ENCODE measurements around the gene MRPS34.

Gene MRPS34

DNA sequence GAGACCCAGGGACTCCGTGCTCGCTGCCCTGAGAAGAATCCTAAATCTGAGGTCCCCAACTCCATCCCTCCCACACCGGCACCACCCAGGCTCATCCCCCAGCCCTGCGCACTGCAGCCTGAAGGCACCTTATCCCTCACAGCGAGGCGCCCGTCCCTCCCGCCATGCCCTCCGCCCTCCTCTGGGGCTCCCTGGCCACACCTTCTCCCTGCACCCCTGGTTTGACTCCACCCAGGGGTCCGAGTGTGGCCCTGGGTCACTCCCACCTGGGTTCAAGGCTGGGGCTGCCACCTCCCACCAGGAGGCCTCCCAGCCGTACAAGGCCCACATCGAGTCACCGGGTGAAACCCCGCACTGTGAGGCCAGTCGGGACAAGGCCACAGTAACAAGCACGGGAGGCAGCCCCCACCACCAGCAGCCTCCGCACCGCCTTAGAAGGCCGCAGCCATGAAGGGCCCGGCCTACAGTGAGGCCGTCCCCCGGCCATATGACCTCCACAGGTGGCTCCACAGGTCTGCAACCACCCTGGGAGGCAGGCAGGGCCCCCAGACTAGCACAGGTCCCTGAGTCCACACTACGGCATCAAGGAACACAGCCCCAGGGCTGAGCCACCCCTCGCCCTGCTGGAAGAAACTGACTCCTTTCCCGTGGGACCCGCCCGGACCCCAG, 45.4 kb upstream of the MRPS34 start:
- no peak overlapping the region for H3K27ac ChIP-seq
- TF ChIP-seq ZFX (IDR thresholded peaks at IDR 0.05) (no peak), CTCF (conservative IDR thresholded peaks at IDR 0.05) (no peak)

DNA sequence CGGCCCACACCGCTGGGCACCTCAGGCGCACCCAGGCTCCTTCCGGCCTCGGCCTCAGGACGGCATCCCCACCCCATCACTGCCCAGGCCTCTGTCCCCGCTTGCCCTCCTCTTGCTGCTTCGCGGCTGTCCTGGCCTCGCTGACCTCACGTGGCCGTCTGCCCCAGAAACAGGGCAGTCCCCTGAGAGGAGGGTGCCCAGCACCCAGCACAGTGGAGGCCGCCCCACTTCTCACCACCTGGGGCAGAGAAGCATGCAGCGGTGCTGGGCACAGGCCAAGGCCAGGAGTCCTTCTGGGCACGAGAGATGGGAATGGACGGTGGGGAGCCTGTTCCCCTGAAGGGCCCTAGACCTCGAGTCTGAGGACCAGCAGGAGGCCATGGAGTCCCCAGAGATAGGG, 44.8 kb upstream of the MRPS34 start:
- TF ChIP-seq ZFX (IDR thresholded peaks at IDR 0.05) = no peak
- TF ChIP-seq CTCF (conservative IDR thresholded peaks at IDR 0.05) = no peak
- H3K27ac ChIP-seq = no peak overlapping the region

GRCh38 chr16:1817276-1817589, 44.3 kb upstream of the MRPS34 start:
- H3K27ac ChIP-seq = no peak overlapping the region
- TF ChIP-seq CTCF (conservative IDR thresholded peaks at IDR 0.05) = no peak
- no peak for TF ChIP-seq ZFX (IDR thresholded peaks at IDR 0.05)

DNA sequence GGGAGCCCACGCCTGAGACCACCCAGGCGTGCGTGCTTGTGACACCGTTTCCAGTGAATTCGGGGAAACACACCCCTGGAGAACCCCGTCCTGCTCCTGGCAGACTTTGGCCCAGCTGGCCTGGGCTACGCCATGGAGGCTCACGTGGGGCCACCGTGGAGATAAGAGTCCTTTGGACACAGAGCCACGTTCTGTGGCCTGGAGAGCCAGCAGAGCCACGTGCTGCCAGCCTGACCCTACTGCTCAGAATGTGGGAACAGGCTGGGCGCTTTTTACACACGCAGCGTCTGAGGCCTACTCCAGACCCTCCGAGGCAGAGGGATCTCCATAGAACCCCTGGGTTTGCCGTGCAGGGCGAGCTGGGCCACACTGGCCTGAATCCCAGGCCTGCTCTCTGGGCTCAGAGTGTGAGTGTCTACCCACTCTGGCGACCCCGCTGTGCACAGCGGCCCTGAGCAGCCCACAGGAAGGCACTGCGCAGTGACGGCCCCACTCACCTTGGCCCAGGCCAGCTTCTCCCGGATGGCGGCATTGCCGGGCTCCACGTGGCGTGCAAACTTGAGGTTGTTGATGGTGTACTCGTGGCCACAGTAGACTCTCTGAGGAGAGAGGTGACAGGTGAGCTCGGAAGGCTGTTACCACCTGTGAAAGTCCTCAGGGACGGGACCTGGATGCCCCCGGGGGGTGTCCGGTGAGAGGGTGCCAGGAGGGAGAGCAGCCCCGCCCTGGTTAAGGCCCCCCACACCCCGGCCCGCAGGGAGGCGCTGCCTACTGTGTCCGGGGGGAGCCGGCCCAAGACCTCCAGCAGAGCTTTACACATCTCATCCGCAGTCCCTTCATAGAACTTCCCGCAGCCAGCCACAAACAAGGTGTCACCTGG, 43.7 kb upstream of the MRPS34 start:
- no peak overlapping the region for H3K27ac ChIP-seq
- TF ChIP-seq CTCF (conservative IDR thresholded peaks at IDR 0.05) (no peak), ZFX (IDR thresholded peaks at IDR 0.05) (no peak)

DNA sequence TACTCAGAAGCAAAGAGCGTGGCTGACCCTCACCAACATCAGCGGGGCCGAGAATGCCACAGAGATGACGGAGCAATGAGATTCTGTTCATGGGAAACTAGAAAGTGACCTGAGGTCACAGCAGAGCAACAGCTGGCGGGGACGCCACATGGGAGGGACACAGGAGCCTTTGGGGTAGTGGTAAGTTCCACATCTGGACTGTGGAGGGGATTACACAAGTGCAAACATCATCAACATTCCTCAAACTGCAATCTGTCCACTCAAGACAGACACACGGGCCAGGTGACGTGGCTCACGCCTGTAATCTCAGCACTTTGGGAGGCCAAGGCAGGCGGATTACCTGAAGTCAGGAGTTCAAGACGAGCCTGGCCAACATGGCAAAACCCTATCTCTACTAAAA, 42.5 kb upstream of the MRPS34 start:
- no peak overlapping the region for H3K27ac ChIP-seq
- TF ChIP-seq ZFX (IDR thresholded peaks at IDR 0.05) = no peak
- TF ChIP-seq CTCF (conservative IDR thresholded peaks at IDR 0.05) = no peak

DNA sequence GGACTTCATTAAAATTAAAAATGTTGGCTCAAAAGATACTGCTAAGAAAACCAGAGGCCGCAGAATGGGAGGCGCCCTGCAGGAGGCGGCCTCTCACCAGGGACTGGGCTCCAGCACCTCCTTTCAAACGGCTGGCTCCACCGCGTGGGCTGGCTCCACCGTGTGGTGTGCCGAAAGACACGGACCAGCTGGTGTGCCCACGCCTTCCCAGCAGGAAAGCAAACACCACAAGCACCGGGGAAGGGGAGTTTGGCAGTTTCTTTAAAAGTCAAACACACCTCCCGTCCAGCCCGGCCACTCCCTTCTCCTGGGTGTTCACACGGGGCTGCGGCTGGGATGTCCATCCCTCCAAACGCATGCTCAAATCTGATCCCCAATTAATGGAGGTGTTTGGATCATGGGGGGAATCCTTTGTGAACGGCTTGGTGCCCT, 39.8 kb upstream of the MRPS34 start:
- TF ChIP-seq ZFX (IDR thresholded peaks at IDR 0.05) (no peak), CTCF (conservative IDR thresholded peaks at IDR 0.05) (peak; percentile 90)
- H3K27ac ChIP-seq = no peak overlapping the region

DNA sequence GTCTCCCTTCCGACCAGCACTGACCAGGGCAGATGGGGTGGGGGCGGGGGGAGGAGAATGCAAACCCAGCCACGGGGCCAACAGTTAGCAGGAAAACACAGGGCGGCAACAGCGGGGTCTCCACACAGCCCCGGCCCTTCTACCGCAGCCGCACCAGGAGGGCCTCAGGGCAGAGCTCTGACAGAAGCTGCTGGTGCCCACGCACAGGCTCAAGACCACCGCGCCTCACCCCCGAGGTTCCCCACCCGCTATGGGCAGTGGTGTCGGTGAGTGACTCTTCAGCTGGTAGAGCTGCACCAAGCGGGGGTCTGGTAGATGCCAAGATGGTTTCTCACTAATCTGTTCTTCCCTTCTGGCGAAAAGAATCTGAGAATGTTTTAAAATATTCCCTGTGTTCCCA, 37.6 kb upstream of the MRPS34 start:
- H3K27ac ChIP-seq = no peak overlapping the region
- TF ChIP-seq ZFX (IDR thresholded peaks at IDR 0.05) = no peak
- TF ChIP-seq CTCF (conservative IDR thresholded peaks at IDR 0.05) = no peak
